HG02610 (cell line): ENCODE data around the gene PRKCA.
A peak's percentile ranks its signal among the peaks of the same experiment; 100 is the strongest.
"Not testable (repeated sequence)": the region's sequence is repeated elsewhere in the genome, so short reads cannot be mapped to it uniquely, and the experiment has no call there.

Experiments
- ATAC-seq: cut with Tn5 transposase; IDR thresholded peaks from one replicate; pipeline ENCODE4 v1.9.1; 2021; ENCODE audit warnings: mild to moderate bottlenecking, moderate library complexity; ENCODE audit not compliant: unreplicated experiment

PRKCA gene

GRCh38 chr17:66301864-66302741 lies at the start of gene PRKCA:
PRKCA (plus strand) TSS chr17:66302613.
- peak; percentile 62 for ATAC-seq

GRCh38 chr17:66253458-66253857 lies 49.0 kb upstream of the PRKCA start:
- ATAC-seq = not testable (repeated sequence)

GRCh38 chr17:66255112-66255511 lies 47.3 kb upstream of the PRKCA start:
- no peak for ATAC-seq

- ATAC-seq = no peak
These were observed 46.9 kb upstream of the PRKCA start for GRCh38 chr17:66255527-66255971.

- ATAC-seq = no peak
These were observed 42.1 kb upstream of the PRKCA start for GRCh38 chr17:66260275-66260674.

- ATAC-seq = no peak
These were observed 41.7 kb upstream of the PRKCA start for GRCh38 chr17:66260688-66261087.

GRCh38 chr17:66262767-66263166 lies 39.6 kb upstream of the PRKCA start:
- ATAC-seq = no peak

GRCh38 chr17:66264696-66265095 lies 37.7 kb upstream of the PRKCA start:
- ATAC-seq = no peak

GRCh38 chr17:66268247-66268927 lies 34.0 kb upstream of the PRKCA start:
- ATAC-seq = no peak

GRCh38 chr17:66270106-66270505 lies 32.3 kb upstream of the PRKCA start:
- ATAC-seq = no peak

- ATAC-seq = no peak
These were observed 30.9 kb upstream of the PRKCA start for GRCh38 chr17:66271512-66271911.

- ATAC-seq = no peak
These were observed 29.4 kb upstream of the PRKCA start for GRCh38 chr17:66272811-66273585.

GRCh38 chr17:66273586-66273848 lies 28.9 kb upstream of the PRKCA start:
- no peak for ATAC-seq

- ATAC-seq = no peak
These were observed 26.8 kb upstream of the PRKCA start for GRCh38 chr17:66275651-66276050.

GRCh38 chr17:66276328-66276937 lies 26.0 kb upstream of the PRKCA start:
- no peak for ATAC-seq

- no peak for ATAC-seq
These were observed 25.2 kb upstream of the PRKCA start for GRCh38 chr17:66277191-66277590.

- ATAC-seq = no peak
These were observed 20.6 kb upstream of the PRKCA start for GRCh38 chr17:66281661-66282369.

- no peak for ATAC-seq
These were observed 19.0 kb upstream of the PRKCA start for GRCh38 chr17:66283296-66283934.

GRCh38 chr17:66283971-66284370 lies 18.4 kb upstream of the PRKCA start:
- ATAC-seq = no peak

- ATAC-seq = no peak
These were observed 17.3 kb upstream of the PRKCA start for GRCh38 chr17:66285149-66285548.
